ENCODE data around the gene NFIA. TPM values are rescaled to one million over a fixed set of nuclear protein-coding genes. Genes with fewer than 3 reads are reported as not detected.

The NFIA gene
- total and polyA plus RNA-seq, 10 of the 15 experiments (the other 5 are each of a cell fraction or from before 2014, with no cell fraction given), result 0.10 to 0.16 TPM; not detected in 8

DNA sequence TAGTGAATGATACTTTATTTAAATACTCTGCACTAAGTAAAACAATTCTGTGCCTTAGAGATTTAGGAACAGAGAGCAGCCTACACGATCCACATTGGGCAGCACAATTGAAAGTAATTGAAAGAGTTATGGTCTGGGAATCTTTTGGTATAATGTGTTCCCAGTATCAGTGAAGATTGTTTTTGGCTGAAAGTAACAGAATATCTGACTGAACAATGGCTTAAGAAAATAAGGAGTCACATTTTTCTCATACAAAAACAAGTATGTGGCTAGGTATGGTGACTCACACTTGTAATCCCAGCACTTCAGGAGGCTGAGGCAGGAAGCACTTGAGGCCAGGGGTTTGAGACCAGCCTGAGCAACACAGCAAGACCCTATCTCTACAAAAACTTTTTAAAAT, 306.2 kb downstream of the NFIA start (continued):
- TF ChIP-seq, protein P1, sequence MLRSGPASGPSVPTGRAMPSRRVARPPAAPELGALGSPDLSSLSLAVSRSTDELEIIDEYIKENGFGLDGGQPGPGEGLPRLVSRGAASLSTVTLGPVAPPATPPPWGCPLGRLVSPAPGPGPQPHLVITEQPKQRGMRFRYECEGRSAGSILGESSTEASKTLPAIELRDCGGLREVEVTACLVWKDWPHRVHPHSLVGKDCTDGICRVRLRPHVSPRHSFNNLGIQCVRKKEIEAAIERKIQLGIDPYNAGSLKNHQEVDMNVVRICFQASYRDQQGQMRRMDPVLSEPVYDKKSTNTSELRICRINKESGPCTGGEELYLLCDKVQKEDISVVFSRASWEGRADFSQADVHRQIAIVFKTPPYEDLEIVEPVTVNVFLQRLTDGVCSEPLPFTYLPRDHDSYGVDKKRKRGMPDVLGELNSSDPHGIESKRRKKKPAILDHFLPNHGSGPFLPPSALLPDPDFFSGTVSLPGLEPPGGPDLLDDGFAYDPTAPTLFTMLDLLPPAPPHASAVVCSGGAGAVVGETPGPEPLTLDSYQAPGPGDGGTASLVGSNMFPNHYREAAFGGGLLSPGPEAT (IDR thresholded peaks at IDR 0.05; ENCODE audit: low read depth), result no peak
- TF ChIP-seq RUNX3 (IDR thresholded peaks at IDR 0.05; ENCODE audit: low read length), result no peak
- TF ChIP-seq POLR2A (IDR thresholded peaks at IDR 0.05; ENCODE audit: low read depth, low read length), result no peak

DNA sequence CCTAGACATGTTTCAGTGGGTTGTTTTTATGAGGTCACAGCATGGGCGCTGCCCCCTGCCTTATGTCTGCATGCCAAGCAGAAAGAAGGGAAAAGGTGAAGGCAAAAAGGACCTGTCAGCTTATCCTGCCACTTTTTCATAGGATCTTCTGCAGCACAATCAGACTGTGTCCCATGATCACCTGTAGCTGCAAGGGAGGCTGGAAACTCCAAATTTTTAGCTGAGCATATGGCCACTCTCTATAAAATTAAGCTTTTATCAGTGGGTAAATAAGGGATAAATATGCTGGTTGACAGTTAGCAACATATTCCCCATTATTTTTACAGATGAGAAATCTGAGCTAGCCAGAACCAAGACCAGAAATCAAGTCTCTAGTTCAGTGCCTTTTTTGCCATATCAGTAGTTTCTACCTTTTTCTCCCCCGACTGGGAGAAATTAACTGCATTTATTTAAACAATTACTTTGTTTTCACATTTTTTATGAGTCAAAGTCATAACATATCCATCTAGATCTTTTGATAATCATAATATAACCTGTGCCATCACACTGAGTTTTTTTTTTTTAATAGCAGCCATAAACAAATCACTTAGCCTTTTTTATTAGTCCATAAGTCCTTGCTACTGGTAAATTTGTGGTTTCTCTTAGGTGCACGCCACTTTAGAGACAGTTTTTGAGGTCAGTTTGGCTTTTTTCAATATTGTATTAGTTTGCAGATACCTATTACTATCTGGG, 307.0 kb downstream of the NFIA start:
- DNase-seq (ENCODE audit: low read depth, low spot score), result no peak
- Histone ChIP-seq H3K27ac (ENCODE audit: control insufficient read depth, insufficient read depth) (no peak overlapping the region), H3K79me2 (ENCODE audit: control insufficient read depth, insufficient read depth, low read length) (no peaks in the 10 kb centered on the region), H3K4me2 (ENCODE audit: control insufficient read depth, insufficient read depth) (no peak overlapping the region), H4K20me1 (ENCODE audit: control insufficient read depth, insufficient read depth) (no peaks in the 10 kb centered on the region), H3K9me3 (replicated peaks; ENCODE audit: control insufficient read depth, insufficient read depth, low read length) (no peaks in the 10 kb centered on the region), H3K27me3 (replicated peaks in 1 of 2; ENCODE audit: control insufficient read depth in 2 of 2, insufficient read depth in 2 of 2, low read length in 1 of 2) (no peaks in the 10 kb centered on the region), H3K36me3 (ENCODE audit: control insufficient read depth in 2 of 2, insufficient read depth in 2 of 2, low read length in 1 of 2) (no peaks in the 10 kb centered on the region), H3K4me1 (ENCODE audit: control insufficient read depth, insufficient read depth, low read length) (no peaks in the 10 kb centered on the region), H2AFZ (ENCODE audit: control insufficient read depth, low read depth, low read length) (no peak overlapping the region), H3K4me3 (no peak overlapping the region), H3K9ac (ENCODE audit: control insufficient read depth, insufficient read depth, low read length) (no peak overlapping the region)
- POLR2A ChIA-PET, result no interaction called here
- no TSS peak for BruUV-seq (replicated peaks)
- 8% methylated on average over 3 of the region's 3 CpGs for WGBS (ENCODE audit: insufficient coverage, insufficient replicate concordance, low lambda C conversion rate, missing lambda C conversion rate)
- RAD21 ChIA-PET (ENCODE audit: unreplicated experiment), result no interaction called here
- CTCF ChIA-PET, result no interaction called here
- TF ChIP-seq, protein P2, sequence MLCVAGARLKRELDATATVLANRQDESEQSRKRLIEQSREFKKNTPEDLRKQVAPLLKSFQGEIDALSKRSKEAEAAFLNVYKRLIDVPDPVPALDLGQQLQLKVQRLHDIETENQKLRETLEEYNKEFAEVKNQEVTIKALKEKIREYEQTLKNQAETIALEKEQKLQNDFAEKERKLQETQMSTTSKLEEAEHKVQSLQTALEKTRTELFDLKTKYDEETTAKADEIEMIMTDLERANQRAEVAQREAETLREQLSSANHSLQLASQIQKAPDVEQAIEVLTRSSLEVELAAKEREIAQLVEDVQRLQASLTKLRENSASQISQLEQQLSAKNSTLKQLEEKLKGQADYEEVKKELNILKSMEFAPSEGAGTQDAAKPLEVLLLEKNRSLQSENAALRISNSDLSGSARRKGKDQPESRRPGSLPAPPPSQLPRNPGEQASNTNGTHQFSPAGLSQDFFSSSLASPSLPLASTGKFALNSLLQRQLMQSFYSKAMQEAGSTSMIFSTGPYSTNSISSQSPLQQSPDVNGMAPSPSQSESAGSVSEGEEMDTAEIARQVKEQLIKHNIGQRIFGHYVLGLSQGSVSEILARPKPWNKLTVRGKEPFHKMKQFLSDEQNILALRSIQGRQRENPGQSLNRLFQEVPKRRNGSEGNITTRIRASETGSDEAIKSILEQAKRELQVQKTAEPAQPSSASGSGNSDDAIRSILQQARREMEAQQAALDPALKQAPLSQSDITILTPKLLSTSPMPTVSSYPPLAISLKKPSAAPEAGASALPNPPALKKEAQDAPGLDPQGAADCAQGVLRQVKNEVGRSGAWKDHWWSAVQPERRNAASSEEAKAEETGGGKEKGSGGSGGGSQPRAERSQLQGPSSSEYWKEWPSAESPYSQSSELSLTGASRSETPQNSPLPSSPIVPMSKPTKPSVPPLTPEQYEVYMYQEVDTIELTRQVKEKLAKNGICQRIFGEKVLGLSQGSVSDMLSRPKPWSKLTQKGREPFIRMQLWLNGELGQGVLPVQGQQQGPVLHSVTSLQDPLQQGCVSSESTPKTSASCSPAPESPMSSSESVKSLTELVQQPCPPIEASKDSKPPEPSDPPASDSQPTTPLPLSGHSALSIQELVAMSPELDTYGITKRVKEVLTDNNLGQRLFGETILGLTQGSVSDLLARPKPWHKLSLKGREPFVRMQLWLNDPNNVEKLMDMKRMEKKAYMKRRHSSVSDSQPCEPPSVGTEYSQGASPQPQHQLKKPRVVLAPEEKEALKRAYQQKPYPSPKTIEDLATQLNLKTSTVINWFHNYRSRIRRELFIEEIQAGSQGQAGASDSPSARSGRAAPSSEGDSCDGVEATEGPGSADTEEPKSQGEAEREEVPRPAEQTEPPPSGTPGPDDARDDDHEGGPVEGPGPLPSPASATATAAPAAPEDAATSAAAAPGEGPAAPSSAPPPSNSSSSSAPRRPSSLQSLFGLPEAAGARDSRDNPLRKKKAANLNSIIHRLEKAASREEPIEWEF (IDR thresholded peaks at IDR 0.05; ENCODE audit: insufficient replicate concordance, low read depth, low read length), result no peak
- TF ChIP-seq NFYB (IDR thresholded peaks at IDR 0.05; ENCODE audit: insufficient read depth, low read depth, low read length), result no peak
- no peak for FAIRE-seq
- no peak for ATAC-seq
- in situ Hi-C loops (cut with MboI), result no loop called here
- SMC1A ChIA-PET (ENCODE audit: uncharacterized antibody, unreplicated experiment), result no interaction called here
- intact Hi-C loops (cut with micrococcal nuclease; ENCODE audit: unreplicated experiment), result no loop called here

Data from GM12878 (cell line).